CD14-positive monocyte (primary cell): ENCODE data around the gene CPT1A. TPM values are rescaled to one million over a fixed set of nuclear protein-coding genes. Genes with fewer than 3 reads are reported as not detected.

Experiments
- DNase-seq, 3 donors: peaks; one replicate each; pipeline ENCODE4 v3.0.0-alpha.2; 2011 to 2022
- H2AFZ ChIP-seq: 2 replicates; pipeline ENCODE4 v1.6.0; 2012; ENCODE audit warnings: mild to moderate bottlenecking, low read depth, low read length, inconsistent platforms; ENCODE audit not compliant: insufficient read depth, poor library complexity, severe bottlenecking
- H3K27ac ChIP-seq, 2 donors: 1 replicate in 1 of 2; 2 replicates in 1 of 2; pipeline ENCODE4 v1.5.1; 2012 to 2013; ENCODE audit warnings: low read length in 2 of 2, control low read depth in 1 of 2, inconsistent platforms in 1 of 2, low read depth in 1 of 2, mild to moderate bottlenecking in 1 of 2
- H3K27me3 ChIP-seq, 2 donors: one replicate each; pipeline versions ENCODE4 v1.6.0 to v1.6.1; 2011 to 2013; ENCODE audit warnings: low read length in 2 of 2; ENCODE audit not compliant: control insufficient read depth in 2 of 2, insufficient read depth in 2 of 2
- H3K36me3 ChIP-seq, 2 donors: replicated peaks in 1 of 2; 1 replicate in 1 of 2; 2 replicates in 1 of 2; pipeline versions ENCODE4 v1.5.1 to v1.6.1; 2012 to 2013; ENCODE audit warnings: low read length in 2 of 2, control low read depth in 1 of 2, inconsistent platforms in 1 of 2, mild to moderate bottlenecking in 1 of 2; ENCODE audit not compliant: insufficient read depth in 2 of 2, control insufficient read depth in 1 of 2
- H3K4me1 ChIP-seq, 2 donors: 1 replicate in 1 of 2; 2 replicates in 1 of 2; pipeline versions ENCODE4 v1.5.1 to v1.6.1; 2012 to 2013; ENCODE audit warnings: low read length in 2 of 2, control low read depth in 1 of 2, inconsistent platforms in 1 of 2, mild to moderate bottlenecking in 1 of 2, moderate library complexity in 1 of 2; ENCODE audit not compliant: insufficient read depth in 2 of 2, control insufficient read depth in 1 of 2
- H3K4me2 ChIP-seq: replicated peaks from 2 replicates; pipeline ENCODE3; 2012; ENCODE audit warnings: low read length, moderate library complexity, mild to moderate bottlenecking; ENCODE audit not compliant: poor library complexity, severe bottlenecking; ENCODE audit errors: extremely low read depth
- H3K4me3 ChIP-seq, 3 experiments: fragments of 200-600 bp in 1 of 3; sonication (generic) in 1 of 3; replicated peaks in 1 of 3; 1 replicate in 2 of 3; 2 replicates in 1 of 3; pipeline ENCODE4 v1.5.1; 2011 to 2013; ENCODE audit warnings: low read length in 3 of 3, mild to moderate bottlenecking in 3 of 3, control low read depth in 2 of 3, low read depth in 2 of 3, inconsistent platforms in 1 of 3, moderate library complexity in 1 of 3
- H3K79me2 ChIP-seq: 2 replicates; pipeline ENCODE4 v1.6.0; 2012; ENCODE audit warnings: mild to moderate bottlenecking, control low read depth, inconsistent platforms, low read length, moderate library complexity; ENCODE audit not compliant: insufficient read depth
- H3K9ac ChIP-seq: 2 replicates; pipeline ENCODE4 v1.6.0; 2017; ENCODE audit warnings: low read length, mild to moderate bottlenecking; ENCODE audit not compliant: insufficient read depth, poor library complexity, severe bottlenecking
- H3K9me3 ChIP-seq, 2 donors: replicated peaks in 1 of 2; 1 replicate in 1 of 2; 2 replicates in 1 of 2; pipeline versions ENCODE4 v1.5.1 to v1.6.1; 2012 to 2013; ENCODE audit warnings: low read length in 2 of 2, control low read depth in 1 of 2; ENCODE audit not compliant: control insufficient read depth in 1 of 2, insufficient read depth in 1 of 2
- H4K20me1 ChIP-seq: 2 replicates; pipeline ENCODE4 v1.6.0; 2012; ENCODE audit warnings: mild to moderate bottlenecking, low read length, control low read depth, moderate library complexity; ENCODE audit not compliant: insufficient read depth
- H3K27ac Mint-ChIP-seq, 7 donors: one replicate each; pipeline ENCODE4 v1.8.0; 2020; ENCODE audit warnings: mild to moderate bottlenecking in 7 of 7, mixed read lengths in 7 of 7, moderate library complexity in 6 of 7, inconsistent platforms in 2 of 7
- H3K27me3 Mint-ChIP-seq, 3 donors: one replicate each; pipeline ENCODE4 v1.8.0; 2021 to 2022; ENCODE audit warnings: low read depth in 3 of 3, mild to moderate bottlenecking in 3 of 3, mixed read lengths in 3 of 3, moderate library complexity in 3 of 3, inconsistent platforms in 1 of 3
- H3K36me3 Mint-ChIP-seq, 2 donors: one replicate each; pipeline ENCODE4 v1.8.0; 2020; ENCODE audit warnings: mixed read lengths in 2 of 2, inconsistent platforms in 1 of 2, mild to moderate bottlenecking in 1 of 2
- H3K4me1 Mint-ChIP-seq: one replicate; pipeline ENCODE4 v1.8.0; 2020; ENCODE audit warnings: mild to moderate bottlenecking, mixed read lengths
- H3K4me3 Mint-ChIP-seq, 2 donors: one replicate each; pipeline ENCODE4 v1.8.0; 2020; ENCODE audit warnings: mild to moderate bottlenecking in 2 of 2, mixed read lengths in 2 of 2, moderate library complexity in 1 of 2
- H3K9me3 Mint-ChIP-seq, 7 donors: one replicate each; pipeline ENCODE4 v1.8.0; 2020 to 2022; ENCODE audit warnings: mixed read lengths in 7 of 7, mild to moderate bottlenecking in 6 of 7, moderate library complexity in 6 of 7, inconsistent platforms in 2 of 7
- WGBS: methylation state at CpG from one replicate; pipeline ENCODE4 v1.1.5; 2013; ENCODE audit warnings: missing lambda C conversion rate; ENCODE audit not compliant: insufficient coverage; 5-methylcytosine and 5-hydroxymethylcytosine counted together
- intact Hi-C, 2 donors: fragments of 100-400 bp; cut with micrococcal nuclease; formaldehyde crosslinking; loops; one replicate each; pipeline versions ENCODE4 v1.15.0 to v1.15.1; 2023
- polyA plus RNA-seq, 3 donors: library from polyadenylated mRNA; depleted of rRNA in 1 of 3; unstranded in 2 of 3; stranded (reverse) in 1 of 3; fragments of 300-500 nt in 2 of 3; fragments of >200 nt in 1 of 3; fragmentation: Illumina TruSeq in 2 of 3; gene quantifications; 1 replicate in 2 of 3; 2 replicates in 1 of 3; pipeline ENCODE4 v1.2.3, GENCODE V29; 2012 to 2021
- TF ChIP-seq, protein P1 (sequence below): fragments of 200-600 bp; IDR thresholded peaks from one replicate; pipeline ENCODE4 v1.8.0; 2022; ENCODE audit warnings: antibody characterized with exemption, mild to moderate bottlenecking

CPT1A gene
- polyA plus RNA-seq, 3 donors, result 5.6 to 42.5 (median 7.0) TPM

DNA sequence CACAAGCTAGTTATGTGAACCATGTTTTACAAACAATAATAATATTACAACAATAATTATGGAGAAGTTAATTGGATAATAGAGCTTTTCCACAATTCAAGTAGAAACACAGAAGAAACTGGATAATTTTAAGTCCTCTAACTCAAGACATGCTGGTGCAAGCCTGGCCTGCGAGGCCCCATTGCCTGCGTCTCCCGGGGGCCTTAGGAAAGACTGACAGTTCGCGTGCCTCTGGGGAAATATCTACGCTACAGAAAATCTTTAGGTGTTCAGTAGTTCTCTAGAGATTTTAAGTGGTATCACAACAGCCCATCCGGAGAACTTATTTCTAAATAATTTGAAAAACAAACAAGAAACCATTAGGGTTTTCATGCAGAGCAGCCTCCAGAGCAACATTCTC, 134.2 kb downstream of the CPT1A start:
- no peak overlapping the region for H3K9ac ChIP-seq
- H3K27ac Mint-ChIP-seq, result no peak overlapping the region
- H3K36me3 Mint-ChIP-seq, result peaks cover 7 to 8% of the 10 kb centered on the region in 2 donors

DNA sequence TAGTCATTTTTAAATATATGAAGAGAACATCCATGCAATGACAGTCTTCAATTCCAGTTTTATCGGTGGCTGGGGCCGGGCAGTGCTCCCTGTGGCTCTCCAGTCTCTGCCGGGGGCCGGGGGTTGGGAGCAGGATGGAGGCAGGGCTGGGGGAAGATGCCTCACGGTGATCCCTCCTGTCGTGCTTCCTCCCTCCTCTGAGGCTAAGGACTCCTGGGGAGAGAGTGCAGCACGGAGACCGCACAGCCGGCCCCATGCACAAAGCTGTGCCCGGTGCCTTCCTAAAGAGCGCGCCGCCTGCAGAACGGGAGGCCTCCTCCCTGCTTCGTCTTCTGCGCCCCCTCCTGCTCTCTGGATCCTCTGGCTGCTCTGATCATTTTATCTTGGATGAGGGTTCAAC, 136.8 kb downstream of the CPT1A start:
- 93% methylated on average over 14 of the region's 16 CpGs for WGBS
- Mint-ChIP-seq H3K36me3 (peaks cover 2 to 4% of the 10 kb centered on the region in 2 donors), H3K4me1 (peaks cover 11% of the 10 kb centered on the region), H3K9me3 (peaks cover 0 to 3% (median 2%) of the 10 kb centered on the region in 7 donors), H3K27ac (peak overlapping the region in 1 of 7 donors; percentile 63), H3K4me3 (no peak overlapping the region), H3K27me3 (peaks cover 2 to 7% (median 5%) of the 10 kb centered on the region in 3 donors)
- H3K27ac ChIP-seq, result no peak overlapping the region
- intact Hi-C loops, result no loop called here
- no peak for DNase-seq
- no peak overlapping the region for H3K4me2 ChIP-seq
- no peaks in the 10 kb centered on the region for H4K20me1 ChIP-seq
- no peaks in the 10 kb centered on the region for H3K79me2 ChIP-seq
- TF ChIP-seq, protein P1, sequence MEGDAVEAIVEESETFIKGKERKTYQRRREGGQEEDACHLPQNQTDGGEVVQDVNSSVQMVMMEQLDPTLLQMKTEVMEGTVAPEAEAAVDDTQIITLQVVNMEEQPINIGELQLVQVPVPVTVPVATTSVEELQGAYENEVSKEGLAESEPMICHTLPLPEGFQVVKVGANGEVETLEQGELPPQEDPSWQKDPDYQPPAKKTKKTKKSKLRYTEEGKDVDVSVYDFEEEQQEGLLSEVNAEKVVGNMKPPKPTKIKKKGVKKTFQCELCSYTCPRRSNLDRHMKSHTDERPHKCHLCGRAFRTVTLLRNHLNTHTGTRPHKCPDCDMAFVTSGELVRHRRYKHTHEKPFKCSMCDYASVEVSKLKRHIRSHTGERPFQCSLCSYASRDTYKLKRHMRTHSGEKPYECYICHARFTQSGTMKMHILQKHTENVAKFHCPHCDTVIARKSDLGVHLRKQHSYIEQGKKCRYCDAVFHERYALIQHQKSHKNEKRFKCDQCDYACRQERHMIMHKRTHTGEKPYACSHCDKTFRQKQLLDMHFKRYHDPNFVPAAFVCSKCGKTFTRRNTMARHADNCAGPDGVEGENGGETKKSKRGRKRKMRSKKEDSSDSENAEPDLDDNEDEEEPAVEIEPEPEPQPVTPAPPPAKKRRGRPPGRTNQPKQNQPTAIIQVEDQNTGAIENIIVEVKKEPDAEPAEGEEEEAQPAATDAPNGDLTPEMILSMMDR, result no peak
- peaks cover 6 to 8% of the 10 kb centered on the region in 2 donors for H3K4me1 ChIP-seq
- no peaks in the 10 kb centered on the region for H3K36me3 ChIP-seq
- no peak overlapping the region for H2AFZ ChIP-seq
- no peaks in the 10 kb centered on the region for H3K27me3 ChIP-seq
- H3K9ac ChIP-seq, result no peak overlapping the region
- no peaks in the 10 kb centered on the region for H3K9me3 ChIP-seq
- no peak overlapping the region for H3K4me3 ChIP-seq

More for the DNA sequence above, 134.2 kb downstream of the CPT1A start:
- Histone ChIP-seq H2AFZ (no peak overlapping the region), H3K4me2 (no peak overlapping the region), H3K27ac (no peak overlapping the region), H3K4me1 (peaks cover 6 to 8% of the 10 kb centered on the region in 2 donors), H3K27me3 (no peaks in the 10 kb centered on the region), H3K36me3 (no peaks in the 10 kb centered on the region), H3K9me3 (no peaks in the 10 kb centered on the region), H3K4me3 (no peak overlapping the region), H4K20me1 (no peaks in the 10 kb centered on the region), H3K79me2 (no peaks in the 10 kb centered on the region)
- H3K9me3 Mint-ChIP-seq, result no peaks in the 10 kb centered on the region
- H3K27me3 Mint-ChIP-seq, result peaks cover 0 to 5% (median 4%) of the 10 kb centered on the region in 3 donors
- H3K4me3 Mint-ChIP-seq, result no peak overlapping the region
- no peak for DNase-seq
- intact Hi-C loops, result no loop called here
- TF ChIP-seq, protein P1, result no peak
- H3K4me1 Mint-ChIP-seq, result peaks cover 11% of the 10 kb centered on the region
- no CpG with 5 or more reads among the region's 7 CpGs for WGBS

Other genes starting within 250 kb of the CPT1A start
- not detected for gene GAL, start 157.4 kb downstream of the CPT1A start, polyA plus RNA-seq
- 1 to 10 TPM; 1.9 to 2.6 (median 2.5) TPM for gene TESMIN, start 90.4 kb downstream of the CPT1A start, polyA plus RNA-seq
- 100 to 1,000 TPM in 2 of 3 donors, 10 to 100 TPM in 1; 38.8 to 138 (median 104) TPM for gene MRPL21, start 61.9 kb upstream of the CPT1A start, polyA plus RNA-seq
- gene IGHMBP2, start 62.0 kb upstream of the CPT1A start, polyA plus RNA-seq, result 10 to 100 TPM in 1 of 3 donors, 1 to 10 TPM in 2; 3.9 to 14.9 (median 6.0) TPM
- not detected for gene MRGPRD, start 139.1 kb upstream of the CPT1A start, polyA plus RNA-seq
- under 1 TPM in 2 of 3 donors, not detected in 1; 0.22 to 0.23 TPM for gene MRGPRF, start 171.3 kb upstream of the CPT1A start, polyA plus RNA-seq
- gene TPCN2, start 207.0 kb upstream of the CPT1A start, polyA plus RNA-seq, result 10 to 100 TPM; 29.3 to 52.8 (median 31.5) TPM